PC-9 (cell line): ENCODE measurements around the gene SHISA6. TPM values are rescaled to one million over a fixed set of nuclear protein-coding genes. Genes with fewer than 3 reads are reported as not detected.

Experiments used
- BruUV-seq: library from RNA; stranded (reverse); fragments of 400-500 nt; replicated peaks from 2 replicates; lab custom pipeline; 2021; lab: Mats Ljungman, UMichigan
- CTCF ChIA-PET: fragments of 300-600 bp; sonication (Branson Sonifier 250); formaldehyde crosslinking; loops from one replicate; lab custom pipeline; 2022; ENCODE audit warnings: antibody characterized with exemption; lab: Charles Lee
- POLR2A ChIA-PET: fragments of 300-600 bp; sonication (Branson Sonifier 250); formaldehyde crosslinking; loops from one replicate; lab custom pipeline; 2022; ENCODE audit warnings: antibody characterized with exemption; ENCODE audit not compliant: unreplicated experiment; lab: Charles Lee
- DNase-seq, 2 experiments: peaks; one replicate each; pipeline versions ENCODE4 v3.0.0 to v3.0.0-alpha.2; 2015 to 2022; ENCODE audit warnings: mixed read lengths in 1 of 2
- H2AFZ ChIP-seq: fragments of 200-600 bp; sonication (generic); 2 replicates; pipeline ENCODE4 v1.8.1; 2017; ENCODE audit warnings: antibody characterized with exemption
- H3F3A ChIP-seq: fragments of 200-600 bp; sonication (generic); 2 replicates; pipeline ENCODE4 v1.8.1; 2017; ENCODE audit warnings: antibody characterized with exemption, mild to moderate bottlenecking, low read depth; ENCODE audit not compliant: insufficient read depth
- H3K27ac ChIP-seq: fragments of 200-600 bp; sonication (generic); 2 replicates; pipeline ENCODE4 v1.6.1; 2016; ENCODE audit warnings: mixed run types
- H3K27me3 ChIP-seq: fragments of 200-600 bp; sonication (generic); 2 replicates; pipeline ENCODE4 v1.6.1; 2016; ENCODE audit warnings: low read depth, mixed run types; ENCODE audit not compliant: insufficient read depth
- H3K36me3 ChIP-seq: fragments of 200-600 bp; sonication (generic); 2 replicates; pipeline ENCODE4 v1.6.1; 2016; ENCODE audit warnings: low read depth, mixed run types
- H3K4me1 ChIP-seq: fragments of 200-600 bp; sonication (generic); replicated peaks from 2 replicates; pipeline ENCODE4 v1.6.1; 2016; ENCODE audit warnings: mixed run types; ENCODE audit not compliant: insufficient read depth
- H3K4me2 ChIP-seq: fragments of 200-600 bp; sonication (generic); 2 replicates; pipeline ENCODE4 v1.6.1; 2017; ENCODE audit warnings: mixed run types
- H3K4me3 ChIP-seq: fragments of 200-600 bp; sonication (generic); 2 replicates; pipeline ENCODE4 v1.6.1; 2016; ENCODE audit warnings: mixed run types
- H3K79me2 ChIP-seq: fragments of 200-600 bp; sonication (generic); 2 replicates; pipeline ENCODE4 v1.6.1; 2017; ENCODE audit warnings: low read depth, mixed run types
- H3K9me2 ChIP-seq: fragments of 200-600 bp; sonication (generic); 2 replicates; pipeline ENCODE4 v1.8.1; 2017; ENCODE audit warnings: mild to moderate bottlenecking; ENCODE audit not compliant: insufficient read depth
- H3K9me3 ChIP-seq: fragments of 200-600 bp; sonication (generic); 2 replicates; pipeline ENCODE4 v1.8.1; 2016; ENCODE audit warnings: low read depth; ENCODE audit not compliant: insufficient read depth
- H4K20me1 ChIP-seq: fragments of 200-600 bp; sonication (generic); 2 replicates; pipeline ENCODE4 v1.8.1; 2017; ENCODE audit not compliant: insufficient read depth
- EZH2 ChIP-seq: fragments of 200-600 bp; sonication (generic); IDR thresholded peaks from 2 replicates; pipeline ENCODE4 v1.8.0; 2017; ENCODE audit warnings: antibody characterized with exemption, low read depth
- intact Hi-C: fragments of 100-400 bp; cut with micrococcal nuclease; formaldehyde crosslinking; loops from one replicate; pipeline ENCODE4 v1.10.0; 2022; ENCODE audit not compliant: unreplicated experiment
- total RNA-seq: library from RNA; stranded (reverse); gene quantifications from 2 replicates; pipeline ENCODE4 v1.2.3, GENCODE V29; 2021
- TF ChIP-seq, protein P1 (sequence below): fragments of 200-600 bp; sonication (generic); conservative IDR thresholded peaks from 2 replicates; pipeline ENCODE4 v1.6.1; 2017; ENCODE audit warnings: mixed run types, antibody characterized with exemption, mild to moderate bottlenecking, moderate library complexity

SHISA6 gene
- total RNA-seq, 1 experiment from 2014 or later, result not detected

DNA sequence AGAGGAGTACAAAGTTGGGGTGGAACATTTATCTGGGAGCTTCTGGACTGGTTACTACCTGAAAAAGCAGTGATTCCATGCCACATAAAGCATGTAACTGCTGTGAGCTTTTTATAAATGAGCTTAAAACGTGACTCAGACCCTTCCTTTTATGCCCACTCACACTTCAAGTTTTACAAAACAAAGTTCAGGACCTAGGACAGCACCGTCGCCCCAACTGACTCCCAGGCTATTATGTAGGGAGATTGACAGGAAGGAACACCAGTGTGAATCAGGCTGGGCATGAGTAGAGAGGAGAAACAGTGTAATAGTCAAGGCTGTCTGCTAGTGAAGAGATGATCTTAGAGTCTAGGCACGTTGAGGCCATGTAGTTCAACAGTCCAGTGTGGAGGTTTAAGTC, 265.6 kb downstream of the SHISA6 start:
- Histone ChIP-seq H3K9me3 (no peaks in the 10 kb centered on the region), H3K27ac (no peak overlapping the region), H3K36me3 (no peaks in the 10 kb centered on the region), H4K20me1 (no peaks in the 10 kb centered on the region), H3K79me2 (no peaks in the 10 kb centered on the region), H3K4me3 (no peak overlapping the region), H3K27me3 (no peaks in the 10 kb centered on the region), H3K9me2 (no peaks in the 10 kb centered on the region), H3K4me1 (no peaks in the 10 kb centered on the region), H3F3A (no peaks in the 10 kb centered on the region), H3K4me2 (no peak overlapping the region), H2AFZ (no peak overlapping the region)
- TF ChIP-seq, protein P1, sequence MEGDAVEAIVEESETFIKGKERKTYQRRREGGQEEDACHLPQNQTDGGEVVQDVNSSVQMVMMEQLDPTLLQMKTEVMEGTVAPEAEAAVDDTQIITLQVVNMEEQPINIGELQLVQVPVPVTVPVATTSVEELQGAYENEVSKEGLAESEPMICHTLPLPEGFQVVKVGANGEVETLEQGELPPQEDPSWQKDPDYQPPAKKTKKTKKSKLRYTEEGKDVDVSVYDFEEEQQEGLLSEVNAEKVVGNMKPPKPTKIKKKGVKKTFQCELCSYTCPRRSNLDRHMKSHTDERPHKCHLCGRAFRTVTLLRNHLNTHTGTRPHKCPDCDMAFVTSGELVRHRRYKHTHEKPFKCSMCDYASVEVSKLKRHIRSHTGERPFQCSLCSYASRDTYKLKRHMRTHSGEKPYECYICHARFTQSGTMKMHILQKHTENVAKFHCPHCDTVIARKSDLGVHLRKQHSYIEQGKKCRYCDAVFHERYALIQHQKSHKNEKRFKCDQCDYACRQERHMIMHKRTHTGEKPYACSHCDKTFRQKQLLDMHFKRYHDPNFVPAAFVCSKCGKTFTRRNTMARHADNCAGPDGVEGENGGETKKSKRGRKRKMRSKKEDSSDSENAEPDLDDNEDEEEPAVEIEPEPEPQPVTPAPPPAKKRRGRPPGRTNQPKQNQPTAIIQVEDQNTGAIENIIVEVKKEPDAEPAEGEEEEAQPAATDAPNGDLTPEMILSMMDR, result no peak
- TF ChIP-seq EZH2, result no peak
- BruUV-seq, result no TSS peak
- peak in 1 of 2 experiments; percentile 1 for DNase-seq
- ChIA-PET POLR2A (no interaction called here), CTCF (no interaction called here)
- intact Hi-C loops, result no loop called here

DNA sequence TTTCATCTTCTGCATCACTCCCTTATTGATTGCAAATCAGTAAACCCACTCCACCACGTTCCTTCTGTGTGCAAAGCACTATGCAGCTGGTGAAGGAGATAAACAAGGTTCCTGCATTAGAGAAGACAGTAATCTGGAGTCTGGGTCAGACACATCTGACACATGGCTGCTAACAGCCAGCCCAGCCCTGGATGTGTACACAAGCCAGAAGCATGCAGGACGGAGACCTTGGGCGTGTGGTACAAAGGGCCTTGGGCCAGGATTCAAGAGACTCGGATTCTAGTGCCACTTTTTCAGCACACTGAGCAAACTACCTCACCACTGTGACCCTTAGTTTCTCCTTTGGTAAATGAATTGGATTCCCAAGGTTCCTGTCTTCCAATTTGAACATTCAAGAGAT, 270.7 kb downstream of the SHISA6 start:
- Histone ChIP-seq H3K4me2 (no peak overlapping the region), H3K4me1 (no peaks in the 10 kb centered on the region), H4K20me1 (no peaks in the 10 kb centered on the region), H3K4me3 (no peak overlapping the region), H3K9me2 (no peaks in the 10 kb centered on the region), H3K9me3 (no peaks in the 10 kb centered on the region), H3K27ac (no peak overlapping the region), H3K79me2 (no peaks in the 10 kb centered on the region), H3K36me3 (no peaks in the 10 kb centered on the region), H3K27me3 (no peaks in the 10 kb centered on the region), H3F3A (no peaks in the 10 kb centered on the region), H2AFZ (no peak overlapping the region)
- no peak for DNase-seq
- no TSS peak for BruUV-seq
- POLR2A ChIA-PET, result no interaction called here
- CTCF ChIA-PET, result no interaction called here
- intact Hi-C loops, result no loop called here
- TF ChIP-seq EZH2, result no peak
- TF ChIP-seq, protein P1, result no peak

DNA sequence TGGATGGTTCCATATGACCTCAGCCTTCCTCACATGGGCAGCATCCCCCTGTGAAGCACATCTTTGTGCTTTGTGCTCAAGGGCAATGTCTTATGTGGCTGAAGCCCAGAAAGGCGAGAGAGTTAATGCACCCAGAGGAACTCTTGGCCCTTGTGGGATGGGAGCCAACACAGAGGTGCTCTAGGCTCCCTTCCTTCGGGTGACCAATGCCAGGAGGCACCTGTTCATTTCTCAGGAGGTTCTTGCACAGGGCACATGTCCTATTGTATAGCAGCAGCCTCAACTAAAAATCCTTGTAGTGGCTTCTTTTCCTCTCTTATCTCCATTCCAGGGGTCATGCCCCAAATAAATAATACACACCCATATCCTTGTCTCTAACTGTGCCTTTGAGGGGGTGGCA, 273.6 kb downstream of the SHISA6 start:
- H3K4me2 ChIP-seq, result no peak overlapping the region

More for the DNA sequence above, 273.6 kb downstream of the SHISA6 start:
- H3K9me3 ChIP-seq, result no peaks in the 10 kb centered on the region
- H3K36me3 ChIP-seq, result no peaks in the 10 kb centered on the region
- no peak overlapping the region for H3K27ac ChIP-seq
- no peaks in the 10 kb centered on the region for H3K4me1 ChIP-seq
- no peaks in the 10 kb centered on the region for H4K20me1 ChIP-seq
- TF ChIP-seq, protein P1, result no peak
- TF ChIP-seq EZH2, result no peak
- no peaks in the 10 kb centered on the region for H3F3A ChIP-seq
- H3K9me2 ChIP-seq, result no peaks in the 10 kb centered on the region
- ChIA-PET POLR2A (no interaction called here), CTCF (no interaction called here)
- no peak overlapping the region for H2AFZ ChIP-seq
- DNase-seq, result no peak
- intact Hi-C loops, result no loop called here
- H3K79me2 ChIP-seq, result no peaks in the 10 kb centered on the region
- H3K27me3 ChIP-seq, result no peaks in the 10 kb centered on the region
- no TSS peak for BruUV-seq
- no peak overlapping the region for H3K4me3 ChIP-seq
